Spleen (tissue), 7 donors: ENCODE results near the gene RSPRY1.

Experiments used
- CTCF ChIP-seq, 11 experiments: fragments of 200-600 bp in 7 of 11; fragments of 450-650 bp in 4 of 11; sonication (generic) in 4 of 11; IDR thresholded peaks in 8 of 11; conservative IDR thresholded peaks in 3 of 11; 1 replicate in 7 of 11; 2 replicates in 4 of 11; pipeline versions ENCODE4 v1.4.0 to v1.8.0; 2016 to 2021; ENCODE audit warnings: antibody characterized with exemption in 11 of 11, inconsistent platforms in 4 of 11, mild to moderate bottlenecking in 1 of 11
- POLR2A ChIP-seq, 3 donors: fragments of 450-650 bp; IDR thresholded peaks; one replicate each; pipeline ENCODE4 v1.5.1; 2017; ENCODE audit warnings: antibody characterized with exemption in 3 of 3, mild to moderate bottlenecking in 1 of 3
- donor health status: DM: no; HTN: no; CAD: no; lungs with moderate emphysema.
- donor health status: DM: no; HTN: no; CAD: no.
- donor health status: DM: no; HTN: no; CAD: no.

- no peak for TF ChIP-seq CTCF (IDR thresholded peaks at IDR 0.05 in 8 of 11, conservative IDR thresholded peaks at IDR 0.05 in 3 of 11)
- no peak for TF ChIP-seq POLR2A (IDR thresholded peaks at IDR 0.05)
Measured at GRCh38 chr16:57146735-57147134, 39.4 kb upstream of the RSPRY1 start.
